Stomach smooth muscle (tissue), 2 donors: ENCODE measurements around the gene ANKH.

Experiments
- H3K27ac ChIP-seq: one replicate; pipeline ENCODE4 v1.7.0; 2013; ENCODE audit warnings: mild to moderate bottlenecking, low read length, inconsistent platforms
- H3K27me3 ChIP-seq, 2 donors: one replicate each; pipeline ENCODE4 v1.7.0; 2013; ENCODE audit warnings: low read length in 2 of 2; ENCODE audit not compliant: insufficient read depth in 2 of 2, control insufficient read depth in 1 of 2
- H3K36me3 ChIP-seq, 2 donors: one replicate each; pipeline ENCODE4 v1.7.0; 2013; ENCODE audit warnings: low read length in 2 of 2; ENCODE audit not compliant: control insufficient read depth in 2 of 2, insufficient read depth in 2 of 2
- H3K4me1 ChIP-seq: one replicate; pipeline ENCODE4 v1.7.0; 2013; ENCODE audit warnings: low read length; ENCODE audit not compliant: control insufficient read depth, insufficient read depth
- H3K4me3 ChIP-seq, 2 donors: one replicate each; pipeline ENCODE4 v1.7.0; 2013; ENCODE audit warnings: low read length in 2 of 2
- H3K9ac ChIP-seq, 2 donors: one replicate each; pipeline ENCODE4 v1.7.0; 2013; ENCODE audit warnings: low read length in 2 of 2, mild to moderate bottlenecking in 1 of 2
- H3K9me3 ChIP-seq, 2 donors: one replicate each; pipeline ENCODE4 v1.7.0; 2013; ENCODE audit warnings: low read length in 2 of 2; ENCODE audit not compliant: control insufficient read depth in 2 of 2
- donor health status: healthy.
- donor health status: Pancreatic carcinoma.

ANKH gene

DNA sequence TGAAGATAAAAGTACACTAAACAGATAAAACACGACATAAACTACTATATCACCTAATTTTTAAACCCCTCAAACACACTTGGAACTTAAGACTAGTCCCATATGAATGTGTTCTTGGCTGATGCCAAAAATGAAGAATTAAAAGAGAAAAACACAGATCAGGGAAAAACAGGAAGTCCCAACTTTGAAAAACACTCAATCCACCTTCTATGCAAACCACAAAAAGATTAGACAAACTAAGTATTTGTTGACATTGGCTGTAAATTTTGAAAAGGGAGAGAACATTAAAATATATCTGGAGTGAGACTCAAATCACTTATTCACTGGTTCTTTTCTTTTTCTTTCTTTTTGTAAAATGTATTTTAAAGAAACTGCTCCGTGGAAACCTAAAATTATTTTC lies 81.4 kb downstream of the ANKH start:
- Histone ChIP-seq H3K4me3 (no peak overlapping the region), H3K9me3 (no peaks in the 10 kb centered on the region), H3K4me1 (no peaks in the 10 kb centered on the region), H3K36me3 (no peaks in the 10 kb centered on the region), H3K9ac (no peak overlapping the region), H3K27me3 (no peaks in the 10 kb centered on the region), H3K27ac (no peak overlapping the region)

GRCh38 chr5:14787801-14788579 lies 83.6 kb downstream of the ANKH start:
- no peak overlapping the region for H3K27ac ChIP-seq
- no peaks in the 10 kb centered on the region for H3K4me1 ChIP-seq
- H3K36me3 ChIP-seq, result no peaks in the 10 kb centered on the region
- no peaks in the 10 kb centered on the region for H3K27me3 ChIP-seq
- no peak overlapping the region for H3K4me3 ChIP-seq
- H3K9ac ChIP-seq, result no peak overlapping the region
- H3K9me3 ChIP-seq, result no peaks in the 10 kb centered on the region

DNA sequence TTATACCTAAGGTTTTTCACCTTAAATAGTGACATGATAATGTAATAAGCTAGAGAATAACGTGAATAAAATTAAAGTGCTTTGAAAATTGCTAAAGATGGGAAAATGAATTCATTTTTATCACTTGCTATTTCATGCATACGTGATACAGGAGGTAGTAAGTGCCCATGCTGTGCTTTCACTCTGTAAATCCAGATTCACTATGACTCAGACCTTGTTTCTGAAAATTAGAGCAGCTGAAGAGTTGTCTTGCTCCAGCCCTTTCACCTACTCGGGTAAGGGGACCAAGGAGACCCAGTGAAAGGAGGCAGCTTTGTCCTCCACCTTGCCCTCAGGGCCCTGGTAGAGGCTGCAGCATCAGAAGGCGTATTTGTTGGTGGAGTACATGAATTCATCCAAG lies 87.9 kb downstream of the ANKH start:
- Histone ChIP-seq H3K27me3 (no peaks in the 10 kb centered on the region), H3K4me1 (no peaks in the 10 kb centered on the region), H3K9ac (no peak overlapping the region), H3K27ac (no peak overlapping the region), H3K36me3 (no peaks in the 10 kb centered on the region), H3K4me3 (no peak overlapping the region), H3K9me3 (no peaks in the 10 kb centered on the region)

GRCh38 chr5:14782591-14782990 lies 89.0 kb downstream of the ANKH start:
- Histone ChIP-seq H3K4me3 (no peak overlapping the region), H3K9ac (no peak overlapping the region), H3K9me3 (no peaks in the 10 kb centered on the region), H3K27me3 (no peaks in the 10 kb centered on the region), H3K36me3 (no peaks in the 10 kb centered on the region), H3K27ac (no peak overlapping the region), H3K4me1 (no peaks in the 10 kb centered on the region)

- no peak overlapping the region for H3K4me3 ChIP-seq
- no peak overlapping the region for H3K27ac ChIP-seq
- no peaks in the 10 kb centered on the region for H3K9me3 ChIP-seq
- no peak overlapping the region for H3K9ac ChIP-seq
- no peaks in the 10 kb centered on the region for H3K36me3 ChIP-seq
- H3K27me3 ChIP-seq, result no peaks in the 10 kb centered on the region
- peaks cover 9% of the 10 kb centered on the region for H3K4me1 ChIP-seq
Measured at GRCh38 chr5:14781106-14781505, 90.5 kb downstream of the ANKH start.

DNA sequence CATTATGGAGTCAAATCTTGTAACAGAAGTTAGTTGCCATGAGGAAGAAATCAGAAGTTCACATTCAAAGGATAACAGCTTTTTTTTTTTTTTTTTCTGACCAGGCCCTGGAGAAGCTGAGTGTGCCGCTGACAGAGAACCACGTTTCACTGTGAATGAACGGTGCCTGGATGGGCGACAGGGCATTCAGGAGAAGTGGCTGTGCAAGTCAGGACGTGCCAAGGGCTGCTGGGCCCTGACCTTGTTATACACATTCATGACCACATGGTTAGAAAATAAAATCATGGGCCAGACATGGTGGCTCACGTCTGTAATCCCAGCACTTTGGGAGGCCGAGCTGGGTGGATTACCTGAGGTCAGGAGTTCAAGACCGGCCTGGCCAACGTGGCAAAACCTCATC lies 91.6 kb downstream of the ANKH start:
- no peak overlapping the region for H3K9ac ChIP-seq
- H3K4me1 ChIP-seq, result peaks cover 9% of the 10 kb centered on the region
- H3K27ac ChIP-seq, result no peak overlapping the region
- H3K4me3 ChIP-seq, result no peak overlapping the region
- no peaks in the 10 kb centered on the region for H3K9me3 ChIP-seq
- no peaks in the 10 kb centered on the region for H3K36me3 ChIP-seq
- H3K27me3 ChIP-seq, result no peaks in the 10 kb centered on the region

DNA sequence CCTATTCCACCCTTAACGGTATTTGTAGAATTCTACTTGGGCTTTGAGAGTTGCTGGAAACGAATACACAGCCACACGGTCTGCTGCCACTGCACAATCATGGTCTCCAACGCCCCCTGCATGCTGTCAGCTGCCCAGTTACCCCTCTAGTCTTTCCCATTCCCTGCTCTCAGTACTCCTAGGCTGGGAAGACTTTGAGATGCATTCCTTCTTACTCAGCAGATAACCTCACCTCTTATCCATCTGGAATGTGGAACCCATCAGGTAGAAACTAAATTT lies 92.8 kb downstream of the ANKH start:
- no peaks in the 10 kb centered on the region for H3K36me3 ChIP-seq
- peaks cover 9% of the 10 kb centered on the region for H3K4me1 ChIP-seq
- H3K27ac ChIP-seq, result no peak overlapping the region
- no peaks in the 10 kb centered on the region for H3K27me3 ChIP-seq
- no peak overlapping the region for H3K9ac ChIP-seq
- no peaks in the 10 kb centered on the region for H3K9me3 ChIP-seq
- no peak overlapping the region for H3K4me3 ChIP-seq

DNA sequence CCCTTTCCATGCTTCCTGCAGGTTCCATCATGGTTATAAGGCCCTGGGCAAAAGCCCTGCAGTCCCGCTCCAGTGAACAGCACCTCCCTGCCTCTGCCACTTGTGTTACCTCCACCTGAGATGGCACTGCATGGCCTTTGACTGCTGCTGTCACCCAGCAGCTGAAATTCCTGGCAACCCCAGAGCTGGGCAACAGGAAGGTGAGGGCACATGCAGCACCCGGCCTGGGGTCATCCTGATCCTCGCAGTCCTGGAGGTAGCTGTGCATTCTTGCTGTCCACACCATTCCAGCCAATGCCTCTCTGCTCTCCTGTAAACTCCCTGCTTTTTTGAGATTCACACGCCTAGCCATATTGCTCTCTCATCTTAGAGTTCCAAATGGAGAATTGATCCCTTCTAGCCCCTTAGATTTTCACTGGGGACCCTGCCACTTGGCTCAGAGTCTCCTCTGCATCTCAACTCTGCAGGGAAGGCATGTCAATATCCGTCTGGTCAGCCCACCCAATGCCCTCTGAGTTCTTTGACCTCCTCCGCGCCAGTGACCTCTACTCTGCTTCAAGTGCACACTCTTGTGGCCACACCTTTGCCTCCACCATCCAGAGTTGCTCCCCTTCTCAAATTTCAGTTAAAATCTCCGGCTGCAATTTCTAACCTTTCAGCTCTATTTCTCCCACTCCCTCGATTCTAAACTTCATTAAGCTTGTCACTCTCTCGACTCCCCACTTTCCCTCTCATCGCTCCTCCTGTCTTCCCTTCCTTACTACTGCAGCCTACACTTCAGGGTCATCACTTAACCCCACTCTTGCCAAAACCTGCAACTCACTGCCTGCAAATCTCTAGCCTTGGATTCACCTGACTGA lies 93.4 kb downstream of the ANKH start:
- Histone ChIP-seq H3K9me3 (no peaks in the 10 kb centered on the region), H3K9ac (no peak overlapping the region), H3K4me1 (peaks cover 9% of the 10 kb centered on the region), H3K27me3 (no peaks in the 10 kb centered on the region), H3K36me3 (no peaks in the 10 kb centered on the region), H3K4me3 (no peak overlapping the region), H3K27ac (no peak overlapping the region)

DNA sequence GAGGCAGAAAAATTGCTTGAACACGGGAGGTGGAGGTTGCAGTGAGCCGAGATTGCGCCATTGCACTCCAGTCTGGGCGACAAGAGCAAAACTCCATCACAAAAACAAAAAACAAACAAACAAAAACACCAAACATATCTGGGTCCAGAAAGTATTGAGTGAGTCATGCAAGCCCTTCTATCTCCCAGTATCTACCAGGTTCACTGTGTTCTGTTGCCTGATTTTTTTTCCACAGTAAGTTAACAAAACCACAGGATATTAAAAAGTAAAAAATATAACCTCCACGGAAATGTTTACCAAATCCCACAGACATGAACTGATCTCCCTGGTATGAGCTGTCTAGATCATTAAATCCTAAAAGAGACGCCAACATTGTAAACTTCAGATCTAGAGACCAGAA lies 94.4 kb downstream of the ANKH start:
- no peaks in the 10 kb centered on the region for H3K9me3 ChIP-seq
- H3K27me3 ChIP-seq, result no peaks in the 10 kb centered on the region
- H3K36me3 ChIP-seq, result no peaks in the 10 kb centered on the region
- H3K4me3 ChIP-seq, result no peak overlapping the region
- peaks cover 9% of the 10 kb centered on the region for H3K4me1 ChIP-seq
- no peak overlapping the region for H3K9ac ChIP-seq
- H3K27ac ChIP-seq, result no peak overlapping the region

DNA sequence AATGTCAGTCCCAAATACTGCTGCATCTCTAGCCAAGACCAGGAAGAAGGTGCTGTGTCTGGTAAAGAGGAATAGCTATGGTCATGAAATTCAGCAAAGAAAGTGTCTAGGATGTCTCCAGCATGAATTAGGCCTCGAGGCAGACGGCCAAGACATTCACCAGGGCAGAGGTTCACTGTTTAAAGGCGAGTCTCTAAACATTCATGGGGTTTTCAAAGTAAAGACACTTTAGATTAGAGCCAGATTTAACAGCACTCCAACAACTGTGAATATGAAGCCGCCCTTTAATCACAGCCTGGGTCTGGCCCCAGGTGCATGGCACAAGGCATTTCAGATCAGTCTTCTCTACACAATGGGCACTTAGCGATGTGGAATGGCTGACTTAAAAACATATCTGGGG lies 95.0 kb downstream of the ANKH start:
- Histone ChIP-seq H3K4me1 (peaks cover 9% of the 10 kb centered on the region), H3K9ac (no peak overlapping the region), H3K4me3 (no peak overlapping the region), H3K9me3 (no peaks in the 10 kb centered on the region), H3K27ac (no peak overlapping the region), H3K27me3 (no peaks in the 10 kb centered on the region), H3K36me3 (no peaks in the 10 kb centered on the region)

DNA sequence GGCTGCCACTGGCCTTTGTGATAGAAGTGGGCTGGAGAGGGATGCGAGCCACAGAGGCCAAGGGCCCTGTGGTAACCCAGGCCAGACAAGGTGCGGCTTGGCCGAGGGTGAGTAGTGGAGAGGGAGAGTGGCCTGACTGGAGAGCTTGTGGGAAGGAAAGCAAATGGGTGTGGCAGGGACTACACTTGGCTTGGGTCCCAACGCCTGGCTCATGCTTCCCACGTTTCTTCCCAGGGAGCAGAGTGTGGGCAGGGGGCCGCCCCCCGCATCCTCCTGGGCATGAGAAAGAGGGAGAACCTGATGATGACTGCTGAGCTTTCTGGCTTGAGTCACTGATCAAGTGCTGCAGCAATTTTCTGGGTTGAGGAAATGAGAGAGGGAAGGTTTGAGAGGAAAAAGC lies 95.7 kb downstream of the ANKH start:
- no peaks in the 10 kb centered on the region for H3K27me3 ChIP-seq
- no peaks in the 10 kb centered on the region for H3K36me3 ChIP-seq
- H3K9me3 ChIP-seq, result no peaks in the 10 kb centered on the region
- no peak overlapping the region for H3K27ac ChIP-seq
- H3K4me1 ChIP-seq, result peaks cover 9% of the 10 kb centered on the region
- H3K9ac ChIP-seq, result no peak overlapping the region
- no peak overlapping the region for H3K4me3 ChIP-seq
